HG02610 (cell line): ENCODE measurements around the gene CTDP1.
"Not testable (repeated sequence)": the region's sequence is repeated elsewhere in the genome, so short reads cannot be mapped to it uniquely, and the experiment has no call there.

Experiments
- ATAC-seq: cut with Tn5 transposase; IDR thresholded peaks from one replicate; pipeline ENCODE4 v1.9.1; 2021; ENCODE audit warnings: mild to moderate bottlenecking, moderate library complexity; ENCODE audit not compliant: unreplicated experiment

Gene CTDP1

GRCh38 chr18:79719478-79720358, 40.1 kb downstream of the CTDP1 start:
- ATAC-seq = not testable (repeated sequence)

GRCh38 chr18:79720359-79720733, 40.7 kb downstream of the CTDP1 start:
- no peak for ATAC-seq

DNA sequence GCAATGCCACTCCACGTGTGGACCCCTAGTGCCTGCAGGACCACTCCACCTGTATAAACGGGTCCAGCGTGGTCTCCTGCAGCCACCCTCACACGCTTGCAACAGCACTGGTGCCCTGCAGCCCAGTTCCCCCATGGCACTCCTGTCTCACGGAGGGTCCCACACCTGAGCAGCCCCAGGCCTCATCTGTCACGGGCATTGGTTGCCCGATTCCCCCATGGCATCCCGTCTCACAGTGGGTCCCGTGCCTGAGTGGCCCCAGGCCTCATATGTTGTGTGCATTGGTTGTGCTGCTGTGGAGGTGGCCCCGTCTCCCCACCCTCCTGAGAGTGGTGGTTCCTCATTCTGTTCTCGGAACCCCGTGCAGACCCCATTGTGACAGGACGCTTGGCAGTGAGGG, 43.4 kb downstream of the CTDP1 start:
- ATAC-seq = no peak

DNA sequence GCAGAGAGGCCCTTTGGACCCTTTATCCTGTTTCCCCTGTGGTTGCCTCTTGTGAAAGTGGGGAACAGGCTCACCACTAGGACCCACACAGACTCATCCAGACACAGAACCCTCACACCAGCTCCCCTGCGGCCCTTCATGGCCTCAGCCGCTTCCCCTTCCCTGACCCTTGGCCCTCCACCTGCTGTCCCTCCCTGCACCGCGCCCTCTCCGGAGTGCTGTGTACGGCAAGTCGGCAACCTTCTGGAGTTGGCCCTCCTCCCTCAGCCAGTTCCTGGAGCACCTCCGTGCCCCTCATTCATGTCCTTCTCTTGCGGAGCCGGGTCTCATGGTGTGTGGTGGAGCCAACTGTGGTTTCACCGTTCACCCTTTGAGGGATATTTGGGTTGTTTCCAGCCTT, 44.0 kb downstream of the CTDP1 start:
- no peak for ATAC-seq

DNA sequence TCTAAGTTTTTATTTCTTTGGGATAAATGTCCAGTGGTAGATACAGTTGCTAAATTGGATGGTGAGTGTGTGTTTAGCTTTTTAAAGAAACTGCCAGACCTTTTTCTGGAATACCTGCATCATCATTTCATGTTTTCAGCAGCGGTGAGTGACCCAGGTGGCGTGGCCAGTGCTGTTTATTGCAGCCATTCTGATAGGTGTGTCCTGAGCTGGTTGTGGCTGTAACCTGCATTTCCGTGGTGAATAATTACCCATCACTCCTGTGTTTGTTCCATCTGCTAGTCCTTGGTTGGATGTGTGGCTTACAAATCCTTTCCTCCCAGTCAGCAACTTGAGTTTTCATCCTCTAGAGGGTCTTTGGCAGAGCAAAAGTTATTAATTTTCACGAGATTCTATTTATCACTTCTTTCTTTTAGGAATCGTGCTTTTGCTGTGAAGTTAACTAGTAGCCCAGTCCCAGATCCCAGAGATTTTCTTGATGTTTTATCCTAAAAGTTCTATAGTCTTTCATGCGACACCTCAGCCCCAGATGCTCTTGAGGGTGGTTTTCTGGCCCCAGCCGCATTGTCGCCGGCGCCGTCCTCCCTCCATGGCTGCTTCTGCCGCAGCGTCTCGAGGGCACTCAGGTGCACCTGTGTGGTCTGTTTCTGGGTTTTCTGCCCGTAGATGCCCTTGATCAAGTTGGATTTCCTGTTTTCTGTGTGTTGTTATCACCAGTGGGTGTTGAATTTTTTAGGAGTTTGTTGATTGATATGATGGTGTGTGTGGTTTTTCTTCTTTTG, 44.9 kb downstream of the CTDP1 start:
- ATAC-seq = no peak

- no peak for ATAC-seq
Measured at GRCh38 chr18:79725486-79725885, 45.9 kb downstream of the CTDP1 start.

DNA sequence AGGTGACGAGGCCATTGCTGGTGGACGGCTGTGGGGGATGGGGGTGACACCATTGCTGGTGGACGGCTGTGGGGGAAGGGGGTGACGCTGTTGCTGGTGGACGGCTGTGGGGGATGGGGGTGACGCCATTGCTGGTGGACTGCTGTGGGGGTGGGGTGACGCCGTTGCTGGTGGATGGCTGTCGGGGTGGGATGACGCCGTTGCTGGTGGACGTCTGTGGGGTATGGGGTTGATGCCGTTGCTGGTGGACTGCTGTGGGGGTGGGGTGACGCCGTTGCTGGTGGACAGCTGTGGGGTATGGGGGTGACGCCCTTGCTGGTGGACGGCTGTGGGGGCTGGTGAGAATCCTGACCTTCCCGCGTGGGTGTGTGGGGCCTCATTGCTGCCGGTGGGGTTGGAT, 47.1 kb downstream of the CTDP1 start:
- no peak for ATAC-seq

DNA sequence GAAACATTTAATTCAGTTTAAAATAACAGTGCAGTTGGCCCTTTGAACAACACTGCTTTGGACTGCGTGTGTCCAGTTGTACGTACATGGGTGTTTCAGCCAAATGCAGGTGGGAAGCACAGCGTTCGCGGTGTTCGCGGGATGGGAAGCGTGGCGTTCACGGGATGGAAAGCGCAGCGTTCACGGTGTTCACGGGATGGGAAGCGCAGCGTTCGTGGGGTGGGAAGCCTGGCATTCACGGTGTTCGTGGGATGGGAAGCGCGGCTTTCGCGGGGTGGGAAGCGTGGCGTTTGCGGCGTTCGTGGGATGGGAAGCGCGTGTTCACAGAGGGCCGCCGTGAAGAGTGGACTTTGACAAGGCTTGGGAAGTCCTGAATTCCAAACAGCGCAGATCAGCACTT, 47.6 kb downstream of the CTDP1 start:
- ATAC-seq = no peak

DNA sequence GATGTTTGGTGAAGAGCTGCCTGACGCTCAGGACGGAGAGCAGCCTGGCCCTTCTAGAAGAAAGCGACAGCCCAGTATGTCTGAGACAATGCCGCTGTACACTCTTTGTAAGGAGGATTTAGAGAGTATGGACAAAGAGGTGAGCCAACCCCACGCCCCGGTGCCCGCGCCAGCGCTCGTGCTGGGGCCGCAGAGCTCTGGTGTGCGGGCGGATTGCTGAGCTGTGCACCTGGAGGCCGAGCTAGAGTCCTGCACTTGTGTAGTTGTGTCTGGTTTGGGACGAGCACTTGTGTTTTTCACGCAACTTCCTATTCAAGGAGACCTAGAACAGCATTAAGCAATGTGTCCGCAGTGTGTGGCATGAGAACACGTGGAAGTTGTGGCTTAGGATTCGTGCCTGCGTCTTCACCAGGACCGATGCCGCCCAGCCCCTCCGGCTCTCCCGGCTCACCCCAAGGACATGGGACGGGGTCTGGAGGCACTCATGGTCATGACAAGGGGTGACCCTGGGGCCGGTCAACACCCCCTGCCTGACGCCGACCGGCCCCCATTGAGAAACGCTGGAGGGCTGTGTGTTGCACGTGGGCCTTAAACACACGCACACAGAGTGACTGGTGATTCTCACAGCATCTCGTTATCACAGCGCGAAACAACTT, 49.5 kb downstream of the CTDP1 start:
- no peak for ATAC-seq

GRCh38 chr18:79729611-79730010, 50.0 kb downstream of the CTDP1 start:
- ATAC-seq = no peak

DNA sequence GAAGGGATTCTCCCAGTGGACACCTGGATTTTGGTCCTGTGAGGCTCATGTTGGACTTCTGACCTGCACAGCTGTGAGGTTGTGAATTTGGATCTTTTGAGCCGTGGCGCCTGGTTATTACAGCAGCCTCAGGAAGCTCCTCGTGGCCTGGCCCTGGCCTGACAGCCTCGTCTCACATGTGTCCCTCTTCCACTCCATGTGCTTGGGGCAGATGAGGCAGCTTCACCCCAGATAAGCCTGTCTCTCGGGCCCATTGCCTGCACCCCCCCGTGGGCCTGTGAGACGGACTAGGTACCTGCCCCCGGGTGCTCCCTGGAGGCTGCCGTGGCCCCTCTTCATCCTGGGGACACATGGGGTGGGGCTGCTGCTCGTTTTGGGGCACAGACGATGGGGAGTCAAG, 51.2 kb downstream of the CTDP1 start:
- ATAC-seq = no peak

- not testable (repeated sequence) for ATAC-seq
Measured at GRCh38 chr18:79731881-79732720, 52.5 kb downstream of the CTDP1 start.

DNA sequence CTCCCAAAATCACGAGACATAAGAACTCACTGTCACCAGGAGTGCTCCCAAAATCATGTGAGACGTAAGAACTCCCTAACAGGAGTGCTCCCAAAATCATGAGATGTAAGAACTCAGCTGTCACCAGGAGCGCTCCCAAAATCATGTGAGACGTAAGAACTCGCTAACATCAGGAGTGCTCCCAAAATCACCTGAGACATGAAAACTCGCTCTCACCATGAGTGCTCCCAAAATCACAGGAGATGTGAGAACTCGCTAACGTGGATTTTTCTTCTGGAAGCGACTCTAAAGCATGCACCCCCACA, 53.1 kb downstream of the CTDP1 start:
- no peak for ATAC-seq

DNA sequence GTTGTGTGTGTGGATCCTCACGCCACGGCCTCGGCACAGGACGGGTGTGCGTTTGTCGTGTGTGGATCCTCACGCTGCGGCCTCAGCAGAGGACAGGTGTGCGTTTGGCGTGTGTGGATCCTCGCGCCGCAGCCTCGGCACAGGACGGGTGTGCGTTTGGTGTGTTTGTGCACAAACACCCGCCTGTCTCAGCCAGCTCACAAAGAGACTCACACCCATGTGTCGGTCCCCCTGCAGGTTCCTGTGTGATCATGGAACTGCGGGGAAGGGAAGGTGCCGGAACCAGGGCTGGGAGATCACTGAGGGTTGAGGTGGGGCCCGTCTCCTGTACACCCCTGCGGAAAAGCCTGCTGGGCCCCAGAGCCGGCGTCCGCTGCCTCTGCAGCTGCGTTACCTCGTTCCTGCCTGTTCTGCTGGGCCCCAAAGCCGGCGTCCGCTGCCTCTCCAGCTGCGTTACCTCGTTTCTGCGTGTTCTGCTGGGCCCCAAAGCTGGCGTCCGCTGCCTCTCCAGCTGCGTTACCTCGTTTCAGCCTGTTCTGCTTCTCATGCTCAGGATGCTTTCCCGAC, 53.6 kb downstream of the CTDP1 start:
- no peak for ATAC-seq

GRCh38 chr18:79733986-79734770, 54.6 kb downstream of the CTDP1 start:
- ATAC-seq = no peak

DNA sequence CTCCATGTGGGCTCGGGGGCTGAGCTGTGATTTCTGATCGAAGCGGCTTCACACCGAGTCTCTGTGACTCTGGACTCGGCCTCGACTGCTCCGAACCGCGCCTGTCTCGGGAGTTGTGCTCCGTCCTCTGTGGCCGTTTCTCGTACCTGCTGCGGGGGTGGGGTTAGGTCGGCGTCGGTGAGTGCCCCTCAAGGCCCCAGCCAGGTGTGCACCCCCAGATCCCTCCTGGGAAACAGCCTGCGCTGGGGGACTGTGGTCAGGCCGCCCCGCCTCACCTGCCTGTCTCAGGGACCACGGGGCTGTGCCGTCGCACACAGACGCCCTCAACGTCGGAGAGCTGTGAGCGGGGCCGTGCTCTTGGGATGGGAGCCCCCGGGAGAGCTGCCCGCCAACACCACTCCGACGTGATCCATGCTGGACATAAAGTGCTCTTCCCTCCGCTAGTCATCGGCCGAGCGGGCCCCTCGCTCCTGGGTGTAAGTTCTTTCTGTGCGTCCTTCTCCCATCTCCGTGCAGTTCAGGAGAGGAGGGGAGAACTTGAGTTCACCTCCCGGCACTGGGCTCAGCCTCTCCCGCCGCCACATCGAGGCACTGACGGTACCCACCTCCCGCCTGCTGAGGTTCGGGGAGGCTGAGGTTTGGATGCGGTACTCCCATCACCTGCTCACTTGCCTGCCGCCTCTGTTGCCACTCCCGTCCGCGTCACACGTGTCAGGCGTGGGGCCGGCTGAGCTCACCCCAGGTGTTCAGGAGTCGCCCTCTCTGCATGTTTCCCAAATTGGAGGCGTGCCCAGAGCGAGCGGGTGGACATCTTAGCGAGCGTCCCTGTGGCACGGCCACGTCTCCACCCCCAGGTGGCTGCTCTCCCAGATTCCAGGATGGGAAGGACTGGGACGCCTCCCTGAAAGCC, 55.7 kb downstream of the CTDP1 start:
- ATAC-seq = no peak

GRCh38 chr18:79736230-79736629, 56.6 kb downstream of the CTDP1 start:
- ATAC-seq = no peak

GRCh38 chr18:79736846-79737245, 57.2 kb downstream of the CTDP1 start:
- ATAC-seq = no peak

DNA sequence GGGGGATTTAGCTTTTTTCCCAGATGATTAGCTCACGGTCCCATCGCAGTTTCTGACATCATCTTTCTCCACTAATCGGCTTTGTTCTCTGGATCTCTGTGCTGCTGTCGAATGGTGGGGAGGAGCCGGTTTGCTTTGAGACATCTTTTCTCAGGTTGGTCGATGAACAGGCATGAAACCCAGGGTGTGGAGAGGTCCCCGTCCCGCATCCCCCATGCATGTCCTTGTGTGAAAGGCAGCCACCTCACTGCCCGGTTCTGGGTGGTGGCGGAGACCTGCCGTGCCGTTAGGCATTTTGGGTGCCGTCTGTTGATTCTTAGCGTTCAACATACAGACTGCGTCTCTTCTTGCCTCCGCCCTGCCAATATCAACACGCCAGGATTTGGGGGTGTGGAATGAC, 57.8 kb downstream of the CTDP1 start:
- no peak for ATAC-seq
